Stimulated activated CD4-positive, alpha-beta T cell treated with anti-CD3 and anti-CD28 coated beads, Interleukin-4, amount 100 ng/mL, for 48 hours (primary cell): ENCODE measurements around the gene C2orf81.
"Not testable (repeated sequence)": the region's sequence is repeated elsewhere in the genome, so short reads cannot be mapped to it uniquely, and the experiment has no call there.

Experiments used
- DNase-seq, 2 donors: peaks; one replicate each; pipeline ENCODE4 v3.0.0-alpha.2; 2020; ENCODE audit warnings: low read depth in 2 of 2

Gene C2orf81

GRCh38 chr2:74421221-74421870 is at the start of gene C2orf81, which contains the start of gene WDR54:
TSS of gene C2orf81 (minus strand) at chr2:74421619. CDS start at chr2:74421560, 59 bp downstream.
TSS of gene WDR54 (plus strand) at chr2:74421730. CDS start at chr2:74422154, 424 bp downstream.
- DNase-seq: peak; percentile 95

GRCh38 chr2:74470742-74471141 is 49.3 kb upstream of the C2orf81 start:
- not testable (repeated sequence) for DNase-seq

GRCh38 chr2:74464406-74464805 is 43.0 kb upstream of the C2orf81 start:
- DNase-seq: no peak

- no peak for DNase-seq
Observed at GRCh38 chr2:74462786-74463105, 41.3 kb upstream of the C2orf81 start.

GRCh38 chr2:74462054-74462785 is 40.8 kb upstream of the C2orf81 start:
- DNase-seq: no peak

- DNase-seq: no peak
Observed at GRCh38 chr2:74461187-74462053, 40.0 kb upstream of the C2orf81 start.

GRCh38 chr2:74460187-74460586 is 38.8 kb upstream of the C2orf81 start:
- not testable (repeated sequence) for DNase-seq

- not testable (repeated sequence) for DNase-seq
Observed at GRCh38 chr2:74459503-74460118, 38.2 kb upstream of the C2orf81 start.

GRCh38 chr2:74458938-74459363 is 37.5 kb upstream of the C2orf81 start:
- no peak for DNase-seq

GRCh38 chr2:74458132-74458937 is 36.9 kb upstream of the C2orf81 start, which contains the start of gene WBP1:
TSS of gene WBP1 (plus strand) at chr2:74458438. CDS start at chr2:74458603, 165 bp downstream.
- peak; percentile 95 to 99 for DNase-seq

GRCh38 chr2:74457549-74458131 is 36.2 kb upstream of the C2orf81 start:
- peak; percentile 72 to 80 for DNase-seq

GRCh38 chr2:74457129-74457548 is 35.7 kb upstream of the C2orf81 start:
- DNase-seq: no peak

GRCh38 chr2:74454654-74455511 is 33.5 kb upstream of the C2orf81 start, which contains the start of gene INO80B:
TSS of gene INO80B (plus strand) at chr2:74455087. CDS start at chr2:74455117, 30 bp downstream.
- peak; percentile 93 to 95 for DNase-seq

- DNase-seq: no peak
Observed at GRCh38 chr2:74450570-74451190, 29.3 kb upstream of the C2orf81 start.

- DNase-seq: no peak
Observed at GRCh38 chr2:74448771-74449170, 27.4 kb upstream of the C2orf81 start.

GRCh38 chr2:74447230-74447999 is 26.0 kb upstream of the C2orf81 start:
- no peak for DNase-seq

GRCh38 chr2:74444498-74445318 is 23.3 kb upstream of the C2orf81 start:
- DNase-seq: no peak
